HepG2 (cell line): ENCODE results near the gene TEAD1. TPM values are rescaled to one million over a fixed set of nuclear protein-coding genes. Genes with fewer than 3 reads are reported as not detected.

Experiments used
- AHDC1 ChIP-seq: sonication (generic); formaldehyde crosslinking; IDR thresholded peaks from 2 replicates; pipeline ENCODE4 v1.5.1; 2020; ENCODE audit warnings: mild to moderate bottlenecking, missing genetic modification reagents, borderline replicate concordance
- CREM ChIP-seq, 2 experiments: sonication (generic) in 1 of 2; formaldehyde crosslinking in 1 of 2; IDR thresholded peaks; 2 replicates each; pipeline versions ENCODE4 v1.4.0 to v1.6.1; 2016 to 2020; ENCODE audit warnings: antibody characterized with exemption in 1 of 2, mild to moderate bottlenecking in 1 of 2, missing genetic modification reagents in 1 of 2
- EP300 ChIP-seq, 3 experiments: sonication (generic) in 1 of 3; formaldehyde crosslinking in 1 of 3; IDR thresholded peaks; 2 replicates each; pipeline versions ENCODE4 v1.5.1 to v1.6.1; 2011 to 2020; ENCODE audit warnings: low read depth in 2 of 3, low read length in 2 of 3, borderline replicate concordance in 1 of 3, improper control_type of control experiment in 1 of 3, mild to moderate bottlenecking in 1 of 3, missing genetic modification reagents in 1 of 3, moderate library complexity in 1 of 3
- FOXP4 ChIP-seq: sonication (generic); formaldehyde crosslinking; IDR thresholded peaks from 2 replicates; pipeline ENCODE4 v1.4.0; 2020; ENCODE audit warnings: missing genetic modification reagents
- GTF2F1 ChIP-seq: fragments of 150-350 bp; IDR thresholded peaks from 2 replicates; pipeline ENCODE4 v1.6.1; 2014; ENCODE audit warnings: low read length
- IRF9 ChIP-seq: sonication (generic); formaldehyde crosslinking; IDR thresholded peaks from 2 replicates; pipeline ENCODE4 v1.8.0; 2022; ENCODE audit warnings: missing genetic modification reagents, mild to moderate bottlenecking, borderline replicate concordance
- KLF12 ChIP-seq: sonication (generic); formaldehyde crosslinking; IDR thresholded peaks from 2 replicates; pipeline ENCODE4 v1.4.0; 2020; ENCODE audit warnings: missing genetic modification reagents, borderline replicate concordance
- KMT2A ChIP-seq: sonication (generic); formaldehyde crosslinking; IDR thresholded peaks from 2 replicates; pipeline ENCODE4 v1.4.0; 2020; ENCODE audit warnings: missing genetic modification reagents
- NR2F6 ChIP-seq, 2 experiments: IDR thresholded peaks; 2 replicates each; pipeline ENCODE4 v1.6.1; 2016; ENCODE audit warnings: antibody characterized with exemption in 1 of 2, mild to moderate bottlenecking in 1 of 2
- SAP130 ChIP-seq: IDR thresholded peaks from 2 replicates; pipeline ENCODE4 v1.6.1; 2016; ENCODE audit warnings: low read depth
- SIN3B ChIP-seq: fragments of 150-350 bp; IDR thresholded peaks from 2 replicates; pipeline ENCODE4 v1.6.1; 2014; ENCODE audit warnings: low read length
- SMAD9 ChIP-seq: sonication (generic); formaldehyde crosslinking; IDR thresholded peaks from 2 replicates; pipeline ENCODE4 v1.5.1; 2020; ENCODE audit warnings: mild to moderate bottlenecking, missing genetic modification reagents
- SOX6 ChIP-seq, 2 experiments: fragments of 450-650 bp in 1 of 2; sonication (generic) in 1 of 2; formaldehyde crosslinking in 1 of 2; IDR thresholded peaks; 2 replicates each; pipeline versions ENCODE4 v1.4.0 to v1.6.1; 2017 to 2020; ENCODE audit warnings: antibody characterized with exemption in 1 of 2, mild to moderate bottlenecking in 1 of 2, missing genetic modification reagents in 1 of 2
- WIZ ChIP-seq: sonication (generic); formaldehyde crosslinking; IDR thresholded peaks from 2 replicates; pipeline ENCODE4 v1.5.1; 2020; ENCODE audit warnings: mild to moderate bottlenecking, missing genetic modification reagents
- ZGPAT ChIP-seq: IDR thresholded peaks from 2 replicates; pipeline ENCODE4 v1.6.1; 2016; ENCODE audit warnings: mild to moderate bottlenecking
- ZNF317 ChIP-seq: sonication (generic); formaldehyde crosslinking; IDR thresholded peaks from 2 replicates; pipeline ENCODE4 v1.5.0; 2020; ENCODE audit warnings: mild to moderate bottlenecking, missing genetic modification reagents
- ZNF33B ChIP-seq: sonication (generic); formaldehyde crosslinking; IDR thresholded peaks from 2 replicates; pipeline ENCODE4 v1.5.1; 2020; ENCODE audit warnings: mild to moderate bottlenecking, missing genetic modification reagents
- ZNF841 ChIP-seq: sonication (generic); formaldehyde crosslinking; IDR thresholded peaks from 2 replicates; pipeline ENCODE4 v1.8.1; 2023; ENCODE audit warnings: missing genetic modification reagents, borderline replicate concordance
- polyA plus RNA-seq, 8 experiments: library from polyadenylated mRNA; depleted of rRNA in 3 of 8; stranded (reverse) in 7 of 8; unstranded in 1 of 8; fragments of >200 nt; fragmentation: Illumina TruSeq in 4 of 8; extraction: Trizol in 4 of 8; gene quantifications; 2 replicates each; pipeline versions ENCODE4 v1.2.1 to v1.2.3, GENCODE V29; 2011 to 2016; ENCODE audit warnings: low read depth in 4 of 8, missing spikeins in 1 of 8, mixed read lengths in 1 of 8; ENCODE audit not compliant: insufficient read depth in 1 of 8
- total RNA-seq, 5 experiments: library from RNA; depleted of rRNA; stranded (reverse); fragments of >200 nt; fragmentation: Illumina TruSeq; extraction: Trizol; gene quantifications; 2 replicates each; pipeline ENCODE4 v1.2.3, GENCODE V29; 2016; ENCODE audit warnings: low read depth in 1 of 5

Gene TEAD1
- total and polyA plus RNA-seq, 2 of the 13 experiments (the other 11 are each of a cell fraction or from before 2014, with no cell fraction given): 20.1 to 30.5 TPM

- TF ChIP-seq ZNF841 (CRISPR knock-in tag) (no peak), SIN3B (no peak), SOX6 (IDR thresholded peaks at IDR 0.05) (no peak), SOX6 (CRISPR knock-in tag; IDR thresholded peaks at IDR 0.05) (peak; percentile 94), IRF9 (CRISPR knock-in tag) (no peak), KLF12 (no peak), CREM (IDR thresholded peaks at IDR 0.05) (peak; percentile 36; the same call in 1 of the 2 replicates), CREM (CRISPR knock-in tag; IDR thresholded peaks at IDR 0.05) (no peak), WIZ (CRISPR knock-in tag) (no peak), GTF2F1 (no peak), SMAD9 (peak; percentile 14; the same call in 1 of the 2 replicates), AHDC1 (CRISPR knock-in tag) (peak; percentile 41; the same call in 1 of the 2 replicates), FOXP4 (CRISPR knock-in tag) (peak; percentile 43), EP300 (IDR thresholded peaks at IDR 0.05; ENCODE audit: low read depth in 2 of 2, low read length in 2 of 2) (peak in 1 of 2 experiments; percentile 70; a peak in 2 of 4 replicates), EP300 (CRISPR knock-in tag; IDR thresholded peaks at IDR 0.05; ENCODE audit: borderline replicate concordance) (no peak; the same call in 1 of the 2 replicates), ZGPAT (peak; percentile 52; the same call in 1 of the 2 replicates), KMT2A (CRISPR knock-in tag) (0 out of 2 replicates have a peak, but pooled peaks have one; percentile 21), ZNF33B (CRISPR knock-in tag) (no peak), ZNF317 (CRISPR knock-in tag) (peak; percentile 51; the same call in 1 of the 2 replicates), SAP130 (CRISPR knock-in tag) (peak; percentile 62), NR2F6 (IDR thresholded peaks at IDR 0.05) (no peak), NR2F6 (CRISPR knock-in tag; IDR thresholded peaks at IDR 0.05) (peak; percentile 35; the same call in 1 of the 2 replicates)
Observed at GRCh38 chr11:12824281-12825041, 150.2 kb downstream of the TEAD1 start (continued).
